T-helper 9 cell (primary cell): ENCODE data around the gene SLC16A3.
A peak's percentile ranks its signal among the peaks of the same experiment; 100 is the strongest.

Experiments used
- DNase-seq: peaks from one replicate; pipeline ENCODE4 v3.0.0-alpha.2; 2020

SLC16A3 gene

DNA sequence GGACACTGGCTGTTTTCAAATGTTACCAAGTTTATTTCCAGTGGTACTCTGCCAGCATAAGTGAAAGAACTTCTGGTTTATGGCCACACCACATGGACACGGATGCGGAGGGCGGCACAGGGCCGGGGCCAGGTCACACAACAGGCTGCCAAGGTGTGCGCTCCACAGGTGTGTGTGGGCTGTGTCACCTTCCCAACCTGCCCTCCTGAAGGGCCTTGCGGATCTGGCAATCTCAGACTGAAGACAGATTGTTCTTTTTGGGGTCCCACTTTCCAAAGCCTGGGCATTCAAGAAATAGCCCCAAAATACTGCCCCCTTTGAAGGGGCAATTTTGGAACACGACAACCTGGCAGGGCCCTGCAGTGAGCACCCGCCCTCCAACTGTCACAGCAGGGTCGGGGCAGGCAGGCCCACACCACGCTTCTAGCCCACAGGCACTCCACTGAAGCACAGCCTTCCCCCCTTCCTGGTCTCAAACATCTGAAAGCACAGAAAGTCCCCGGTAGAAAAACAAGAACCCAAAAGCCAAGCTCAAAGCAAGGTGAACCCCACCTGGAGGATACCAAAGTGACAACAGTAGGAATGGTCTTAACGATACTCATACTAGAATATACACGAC is 41.1 kb downstream of the SLC16A3 start:
- DNase-seq: no peak

DNA sequence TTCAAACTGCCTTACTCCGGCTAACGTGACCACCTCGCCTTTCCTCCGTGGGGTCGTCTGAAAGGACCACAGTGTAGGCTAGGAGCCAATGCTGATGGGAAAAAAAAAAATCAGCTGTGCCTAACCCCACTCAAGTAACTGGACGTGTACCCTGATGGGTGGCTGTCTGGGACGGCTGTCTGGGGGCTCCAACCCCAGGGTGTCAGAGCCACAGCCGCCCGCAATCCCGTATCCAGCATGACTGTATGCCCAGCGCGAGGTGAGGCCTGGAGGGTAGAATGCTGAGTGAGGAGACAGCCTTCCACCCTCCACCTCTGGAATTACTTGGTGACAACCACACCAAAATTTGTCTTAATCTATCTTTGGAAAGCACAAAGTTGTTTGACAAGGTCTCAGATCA is 41.8 kb downstream of the SLC16A3 start:
- no peak for DNase-seq

GRCh38 chr17:82271401-82271800 is 42.6 kb downstream of the SLC16A3 start:
- no peak for DNase-seq

GRCh38 chr17:82272495-82273326 is 43.9 kb downstream of the SLC16A3 start:
- peak; percentile 28 for DNase-seq

GRCh38 chr17:82273327-82274133 is 44.7 kb downstream of the SLC16A3 start, which contains the start of gene CSNK1D:
CSNK1D (minus strand) TSS chr17:82273700; CDS start chr17:82273381, 319 bp downstream.
- peak; percentile 92 for DNase-seq

DNA sequence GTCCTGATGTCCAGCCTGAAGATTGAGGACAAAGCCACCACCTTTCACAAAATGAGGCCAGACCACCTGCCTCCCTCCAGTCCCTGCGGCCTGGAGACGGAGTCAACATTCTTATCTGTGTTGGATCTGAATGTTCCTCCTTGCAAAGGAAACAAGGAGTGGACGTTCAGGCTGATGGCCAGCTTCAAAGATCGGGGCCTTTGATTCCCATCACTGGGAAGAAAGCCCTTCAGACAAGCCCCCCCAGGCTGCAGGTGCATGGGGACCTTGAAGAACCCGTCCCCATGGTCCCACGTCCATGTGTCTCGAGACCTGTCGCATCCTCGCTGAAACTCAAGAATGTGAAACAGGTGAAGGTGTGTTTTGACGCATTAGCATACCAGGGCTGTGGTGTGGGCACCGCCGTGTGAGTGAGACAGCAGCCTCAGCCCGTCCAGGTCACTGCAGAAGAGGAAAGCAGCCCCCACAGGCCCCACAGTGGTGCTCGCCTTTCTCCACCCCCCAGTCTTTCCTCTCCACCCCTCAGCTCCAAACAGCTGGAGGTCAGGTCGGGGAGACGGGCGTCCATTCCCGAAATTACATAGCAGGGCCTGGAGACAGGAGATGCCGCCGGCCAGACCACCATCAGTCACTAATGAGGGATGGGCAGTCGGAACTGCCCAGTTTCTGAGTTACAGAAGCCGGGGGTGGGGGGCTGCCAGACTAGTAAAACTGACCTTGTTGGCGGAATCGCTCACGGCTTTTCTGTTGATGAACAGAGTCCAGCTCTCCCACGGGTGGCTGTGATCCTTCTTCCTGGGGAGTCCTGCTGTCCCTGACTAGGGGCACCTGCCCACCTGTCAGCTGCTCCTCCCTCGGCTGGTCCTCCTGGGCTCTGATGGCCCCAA is 45.5 kb downstream of the SLC16A3 start:
- no peak for DNase-seq

DNA sequence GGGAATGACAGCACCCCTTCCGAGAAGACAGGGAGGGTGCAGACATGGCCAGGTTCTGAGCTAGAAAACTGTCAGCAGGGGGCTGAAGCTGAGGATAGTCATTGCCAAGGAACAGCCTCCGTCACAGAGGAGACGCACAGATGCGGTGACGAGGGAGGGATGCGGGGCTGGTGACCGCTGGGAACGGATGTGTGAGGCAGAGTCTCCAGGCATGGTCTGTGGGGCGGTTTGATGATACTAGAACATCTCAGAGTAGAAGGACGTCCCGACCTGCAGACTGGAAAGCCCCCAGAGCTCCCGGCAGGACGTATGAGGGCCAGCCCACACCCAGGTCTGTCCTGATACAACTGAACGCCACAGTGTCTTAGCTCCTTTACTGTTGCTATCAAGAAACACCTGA is 46.5 kb downstream of the SLC16A3 start:
- no peak for DNase-seq

DNA sequence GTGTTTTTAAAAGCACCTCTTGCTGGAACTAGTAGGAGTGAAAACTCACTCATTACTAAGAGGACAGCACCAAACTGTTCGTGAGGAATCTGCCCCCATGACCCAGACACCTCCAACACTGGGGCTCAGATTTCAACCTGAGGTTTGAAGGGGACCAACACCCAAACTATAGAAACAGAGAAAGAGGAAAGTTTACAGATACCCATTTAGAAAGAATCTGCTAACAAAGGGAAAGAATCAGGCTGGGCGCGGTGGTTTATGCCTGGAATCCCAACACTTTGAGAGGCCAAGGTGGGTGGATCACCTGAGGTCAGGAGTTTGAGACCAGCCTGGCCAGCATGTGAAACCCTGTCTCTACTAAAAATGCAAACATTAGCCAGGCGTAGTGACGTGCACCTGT is 48.1 kb downstream of the SLC16A3 start:
- DNase-seq: no peak

GRCh38 chr17:82277851-82278250 is 49.0 kb downstream of the SLC16A3 start:
- no peak for DNase-seq

- DNase-seq: no peak
Measured at GRCh38 chr17:82278308-82278707, 49.5 kb downstream of the SLC16A3 start.

GRCh38 chr17:82278786-82279391 is 50.0 kb downstream of the SLC16A3 start:
- no peak for DNase-seq

DNA sequence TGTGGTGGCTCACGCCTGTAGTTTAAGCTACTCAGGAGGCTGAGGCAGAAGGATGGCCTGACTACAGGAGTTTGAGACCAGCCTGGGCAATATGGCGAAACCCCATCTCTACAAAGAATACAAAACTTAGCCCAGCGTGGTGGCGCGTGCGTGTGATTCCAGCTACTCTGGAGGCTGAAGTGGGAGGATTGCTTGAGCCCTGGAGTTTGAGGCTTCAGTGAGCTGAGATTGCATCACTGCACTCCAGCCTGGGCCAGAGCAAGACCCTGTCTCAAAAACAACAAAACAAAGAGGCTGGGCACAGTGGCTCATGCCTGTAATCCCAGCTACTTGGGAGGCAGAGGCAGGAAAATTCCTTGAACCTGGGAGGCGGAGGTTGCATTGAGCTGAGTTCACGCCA is 51.7 kb downstream of the SLC16A3 start:
- DNase-seq: no peak

- no peak for DNase-seq
Measured at GRCh38 chr17:82281076-82281475, 52.2 kb downstream of the SLC16A3 start.

DNA sequence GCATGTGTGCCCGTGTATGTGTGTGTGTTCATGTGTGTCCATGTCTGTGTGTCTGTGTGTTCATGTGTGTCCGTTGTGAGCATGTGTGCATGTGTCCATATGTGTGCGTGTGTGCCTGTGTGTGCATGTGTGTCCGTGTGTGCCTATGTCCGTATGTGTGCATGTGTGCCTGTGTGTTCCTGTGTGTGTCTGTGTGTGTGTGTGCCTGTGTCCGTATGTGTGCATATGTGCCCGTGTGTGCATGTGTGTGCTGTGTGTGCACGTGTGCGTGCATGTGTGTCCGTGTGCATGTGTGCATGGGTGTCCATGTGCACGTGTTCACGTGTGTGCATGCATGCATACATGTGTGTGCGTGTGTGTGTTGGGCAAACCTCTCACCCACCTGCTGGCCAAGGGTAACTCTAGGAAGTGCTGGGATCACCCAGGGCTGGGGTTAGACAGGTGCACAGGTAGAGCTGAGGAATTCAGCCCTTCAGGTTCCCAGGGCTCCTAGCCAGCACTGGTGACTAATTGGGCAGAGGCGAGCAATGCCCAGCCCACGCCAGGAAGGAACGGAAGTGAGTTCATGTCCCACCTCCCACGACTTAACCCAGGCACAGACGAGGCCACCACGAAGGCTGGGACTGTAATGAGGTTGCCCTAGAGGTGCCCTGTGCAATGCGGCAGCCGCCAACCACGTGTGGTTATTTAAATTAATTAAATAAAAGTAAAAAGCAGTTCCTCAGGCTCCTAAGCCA is 52.8 kb downstream of the SLC16A3 start:
- no peak for DNase-seq

DNA sequence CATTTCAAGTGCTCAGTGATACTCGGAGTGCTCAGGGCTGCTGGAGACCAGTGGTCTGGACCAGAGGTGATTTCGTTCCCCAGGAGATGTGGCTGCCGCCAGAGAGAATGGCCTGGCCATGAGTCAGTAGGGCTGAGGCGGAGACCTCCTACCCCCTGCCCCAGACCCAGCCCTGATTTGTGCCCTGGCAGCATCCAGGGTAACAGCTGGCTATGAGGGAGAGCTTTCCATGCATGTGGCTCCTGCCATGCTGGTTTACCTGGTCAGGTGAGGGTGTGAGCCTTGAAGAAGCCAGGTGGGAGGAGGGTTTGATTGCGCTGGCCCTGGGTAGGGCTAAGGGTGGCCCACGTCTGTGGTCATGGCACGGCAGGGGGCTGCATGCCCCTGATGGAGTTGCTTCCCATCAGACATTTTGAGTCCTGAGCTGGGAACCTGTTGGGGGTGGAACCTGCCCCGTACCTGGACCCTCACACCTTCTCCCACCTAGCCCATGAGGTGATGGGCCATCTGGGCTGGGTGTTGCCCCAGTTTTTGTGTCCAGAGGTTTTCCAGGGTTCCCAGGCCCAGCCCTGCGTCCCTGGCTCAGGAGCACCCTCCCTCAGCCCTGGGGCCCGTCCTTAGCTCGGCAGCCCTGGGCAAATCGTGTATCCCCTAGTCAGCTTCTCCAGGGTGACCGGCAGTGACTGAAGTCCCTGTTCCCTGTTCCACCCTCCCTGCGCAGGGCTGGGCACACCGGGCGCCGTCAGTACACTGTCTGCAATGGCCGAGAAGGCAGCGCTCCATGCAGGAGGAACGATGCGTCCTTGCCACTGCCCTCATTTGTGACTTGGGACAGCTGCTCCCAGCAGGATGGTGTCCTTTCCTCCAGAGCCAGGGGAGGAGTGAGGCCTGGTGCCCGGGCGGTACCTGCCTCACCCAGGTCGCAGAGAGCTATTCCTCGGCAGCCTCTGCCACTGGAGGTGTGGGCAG is 53.7 kb downstream of the SLC16A3 start:
- DNase-seq: no peak

DNA sequence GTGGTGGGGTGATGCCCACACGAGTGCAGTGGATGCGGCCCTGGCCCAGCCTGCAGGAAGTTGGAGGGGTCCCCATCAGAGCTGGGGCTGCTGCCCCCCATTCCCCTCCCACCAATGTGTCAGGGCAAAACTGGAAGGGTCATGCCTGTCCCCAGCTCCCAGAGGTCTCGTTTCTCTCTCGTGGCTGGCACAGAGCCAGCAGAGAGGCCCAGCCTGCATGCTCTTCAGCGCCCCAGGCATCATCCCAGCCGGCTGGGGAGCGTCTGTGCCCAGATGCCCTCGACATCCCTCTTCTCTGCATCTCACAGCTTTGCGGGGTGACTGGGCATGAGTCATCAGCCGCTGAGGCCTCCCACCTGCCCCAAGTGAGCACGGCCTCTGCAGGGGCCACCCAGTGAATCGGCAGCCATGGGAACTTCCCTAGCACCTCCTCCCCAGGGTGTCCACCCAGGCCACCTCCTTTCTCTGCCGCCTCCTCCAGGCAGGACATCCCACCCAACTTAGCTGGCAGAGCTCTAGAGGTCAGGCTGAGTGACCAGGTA is 54.4 kb downstream of the SLC16A3 start:
- no peak for DNase-seq

- DNase-seq: no peak
Measured at GRCh38 chr17:82285141-82285540, 56.3 kb downstream of the SLC16A3 start.

GRCh38 chr17:82287013-82287867 is 58.4 kb downstream of the SLC16A3 start:
- no peak for DNase-seq
